NB4 (cell line): Measurements from ENCODE around the gene CSAD.

Source experiments
- POLR2A ChIP-seq: IDR thresholded peaks from 2 replicates; pipeline ENCODE4 v1.6.1; 2011; ENCODE audit warnings: mild to moderate bottlenecking; ENCODE audit not compliant: insufficient read length; ENCODE audit errors: extremely low read depth
- TF ChIP-seq, protein P1 (sequence below): IDR thresholded peaks from one replicate; pipeline ENCODE4 v1.5.1; 2012; ENCODE audit warnings: low read depth, low read length

DNA sequence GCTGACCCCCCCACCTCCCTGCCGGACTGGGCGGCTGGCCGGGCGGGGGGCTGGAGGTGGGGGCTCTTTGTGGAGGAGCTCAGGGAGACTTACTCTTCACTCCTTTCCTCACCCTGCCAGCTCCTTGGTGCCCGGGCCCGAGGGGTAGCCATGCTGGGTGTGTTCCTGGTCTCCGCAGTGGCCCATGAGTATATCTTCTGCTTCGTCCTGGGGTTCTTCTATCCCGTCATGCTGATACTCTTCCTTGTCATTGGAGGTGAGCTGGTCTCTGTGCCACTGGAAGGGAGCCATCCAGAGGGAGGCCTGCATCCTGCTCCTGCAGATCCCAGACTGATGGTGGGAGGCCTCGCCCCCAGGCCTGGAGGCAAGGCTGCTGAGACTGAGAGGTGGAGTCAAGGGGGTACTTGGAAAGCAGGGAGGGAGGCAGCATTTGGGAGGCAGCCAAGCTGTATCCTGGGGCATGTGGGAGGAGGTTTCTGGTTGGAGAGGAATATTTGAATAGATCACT is 57.7 kb downstream of the CSAD start:
- TF ChIP-seq, protein P1, sequence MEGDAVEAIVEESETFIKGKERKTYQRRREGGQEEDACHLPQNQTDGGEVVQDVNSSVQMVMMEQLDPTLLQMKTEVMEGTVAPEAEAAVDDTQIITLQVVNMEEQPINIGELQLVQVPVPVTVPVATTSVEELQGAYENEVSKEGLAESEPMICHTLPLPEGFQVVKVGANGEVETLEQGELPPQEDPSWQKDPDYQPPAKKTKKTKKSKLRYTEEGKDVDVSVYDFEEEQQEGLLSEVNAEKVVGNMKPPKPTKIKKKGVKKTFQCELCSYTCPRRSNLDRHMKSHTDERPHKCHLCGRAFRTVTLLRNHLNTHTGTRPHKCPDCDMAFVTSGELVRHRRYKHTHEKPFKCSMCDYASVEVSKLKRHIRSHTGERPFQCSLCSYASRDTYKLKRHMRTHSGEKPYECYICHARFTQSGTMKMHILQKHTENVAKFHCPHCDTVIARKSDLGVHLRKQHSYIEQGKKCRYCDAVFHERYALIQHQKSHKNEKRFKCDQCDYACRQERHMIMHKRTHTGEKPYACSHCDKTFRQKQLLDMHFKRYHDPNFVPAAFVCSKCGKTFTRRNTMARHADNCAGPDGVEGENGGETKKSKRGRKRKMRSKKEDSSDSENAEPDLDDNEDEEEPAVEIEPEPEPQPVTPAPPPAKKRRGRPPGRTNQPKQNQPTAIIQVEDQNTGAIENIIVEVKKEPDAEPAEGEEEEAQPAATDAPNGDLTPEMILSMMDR = no peak
- TF ChIP-seq POLR2A = no peak
